Immature natural killer cell (primary cell): Measurements from ENCODE around the gene HOXB13. TPM values are rescaled to one million over a fixed set of nuclear protein-coding genes. Genes with fewer than 3 reads are reported as not detected.
"Not testable (repeated sequence)": the region's sequence is repeated elsewhere in the genome, so short reads cannot be mapped to it uniquely, and the experiment has no call there.

ENCODE experiments used
- DNase-seq, 3 donors: peaks; one replicate each; pipeline ENCODE4 v3.0.0; 2022; ENCODE audit warnings: mixed read lengths in 1 of 3
- H3K27ac Mint-ChIP-seq, 6 donors: one replicate each; pipeline ENCODE4 v1.8.0; 2020; ENCODE audit warnings: mixed read lengths in 6 of 6, mild to moderate bottlenecking in 5 of 6, inconsistent platforms in 4 of 6, moderate library complexity in 3 of 6
- H3K27me3 Mint-ChIP-seq, 3 donors: one replicate each; pipeline ENCODE4 v1.8.0; 2020 to 2021; ENCODE audit warnings: low read depth in 3 of 3, mild to moderate bottlenecking in 3 of 3, mixed read lengths in 3 of 3, moderate library complexity in 3 of 3, inconsistent platforms in 1 of 3
- H3K36me3 Mint-ChIP-seq, 3 donors: one replicate each; pipeline ENCODE4 v1.8.0; 2020; ENCODE audit warnings: mixed read lengths in 3 of 3, inconsistent platforms in 2 of 3, mild to moderate bottlenecking in 2 of 3
- H3K4me1 Mint-ChIP-seq, 2 donors: one replicate each; pipeline ENCODE4 v1.8.0; 2020; ENCODE audit warnings: inconsistent platforms in 2 of 2, mild to moderate bottlenecking in 2 of 2, mixed read lengths in 2 of 2, moderate library complexity in 1 of 2
- H3K4me3 Mint-ChIP-seq, 5 donors: one replicate each; pipeline ENCODE4 v1.8.0; 2020; ENCODE audit warnings: mild to moderate bottlenecking in 5 of 5, mixed read lengths in 5 of 5, inconsistent platforms in 3 of 5, moderate library complexity in 3 of 5
- H3K9me3 Mint-ChIP-seq, 6 donors: one replicate each; pipeline ENCODE4 v1.8.0; 2020; ENCODE audit warnings: mild to moderate bottlenecking in 6 of 6, mixed read lengths in 6 of 6, inconsistent platforms in 4 of 6, moderate library complexity in 3 of 6
- polyA plus RNA-seq, 3 donors: library from polyadenylated mRNA; unstranded; fragments of 300-500 nt; fragmentation: Illumina TruSeq; gene quantifications; one replicate each; pipeline ENCODE4 v1.2.3, GENCODE V29; 2021

The HOXB13 gene
- polyA plus RNA-seq, 3 donors from 2014 or later = not detected

- peak overlapping the region in 1 of 6 donors; percentile 28 for H3K27ac Mint-ChIP-seq
Measured at GRCh38 chr17:48719642-48720265, 8.8 kb downstream of the HOXB13 start.

GRCh38 chr17:48718761-48719641 lies 9.5 kb downstream of the HOXB13 start:
- H3K4me1 Mint-ChIP-seq = peaks cover 24 to 37% of the 10 kb centered on the region in 2 donors
- no peak overlapping the region for H3K27ac Mint-ChIP-seq
- no peak for DNase-seq
- H3K27me3 Mint-ChIP-seq = peaks cover 42 to 66% (median 65%) of the 10 kb centered on the region in 3 donors
- peak overlapping the region in 3 of 5 donors; percentile 30 to 55 (median 51) for H3K4me3 Mint-ChIP-seq
- H3K36me3 Mint-ChIP-seq = peaks cover 0 to 3% (median 0%) of the 10 kb centered on the region in 3 donors
- H3K9me3 Mint-ChIP-seq = peaks cover 0 to 2% (median 0%) of the 10 kb centered on the region in 6 donors

More at GRCh38 chr17:48719642-48720265, 8.8 kb downstream of the HOXB13 start:
- DNase-seq = no peak
- Mint-ChIP-seq H3K36me3 (peaks cover 0 to 3% (median 0%) of the 10 kb centered on the region in 3 donors), H3K4me1 (peaks cover 31 to 44% of the 10 kb centered on the region in 2 donors), H3K4me3 (peak overlapping the region in 1 of 5 donors; percentile 51), H3K27me3 (peaks cover 46 to 73% (median 69%) of the 10 kb centered on the region in 3 donors), H3K9me3 (peaks cover 0 to 2% (median 0%) of the 10 kb centered on the region in 6 donors)

GRCh38 chr17:48718227-48718760 lies 10.3 kb downstream of the HOXB13 start:
- Mint-ChIP-seq H3K4me1 (peaks cover 17 to 29% of the 10 kb centered on the region in 2 donors), H3K27ac (no peak overlapping the region)

GRCh38 chr17:48717367-48718226 lies 11.0 kb downstream of the HOXB13 start:
- H3K27ac Mint-ChIP-seq = no peak overlapping the region
- H3K36me3 Mint-ChIP-seq = peaks cover 0 to 3% (median 0%) of the 10 kb centered on the region in 3 donors
- peaks cover 0 to 2% (median 0%) of the 10 kb centered on the region in 6 donors for H3K9me3 Mint-ChIP-seq
- H3K4me1 Mint-ChIP-seq = peaks cover 14 to 25% of the 10 kb centered on the region in 2 donors
- no peak overlapping the region for H3K4me3 Mint-ChIP-seq
- H3K27me3 Mint-ChIP-seq = peaks cover 39 to 56% (median 52%) of the 10 kb centered on the region in 3 donors
- no peak for DNase-seq

More at GRCh38 chr17:48718227-48718760, 10.3 kb downstream of the HOXB13 start:
- Mint-ChIP-seq H3K4me3 (peak overlapping the region in 2 of 5 donors; percentile 41 to 42), H3K27me3 (peaks cover 40 to 59% (median 58%) of the 10 kb centered on the region in 3 donors), H3K36me3 (peaks cover 0 to 3% (median 0%) of the 10 kb centered on the region in 3 donors), H3K9me3 (peaks cover 0 to 2% (median 0%) of the 10 kb centered on the region in 6 donors)
- DNase-seq = no peak

- DNase-seq, H3K9me3 Mint-ChIP-seq, H3K4me3 Mint-ChIP-seq, H3K27ac Mint-ChIP-seq, H3K36me3 Mint-ChIP-seq: not testable (repeated sequence)
- Mint-ChIP-seq H3K27me3 (peaks cover 41 to 47% (median 43%) of the 10 kb centered on the region in 3 donors), H3K4me1 (peaks cover 13 to 25% of the 10 kb centered on the region in 2 donors)
Measured at GRCh38 chr17:48716549-48716948, 12.0 kb downstream of the HOXB13 start.

GRCh38 chr17:48715496-48716399 lies 12.8 kb downstream of the HOXB13 start:
- H3K27me3 Mint-ChIP-seq = peaks cover 39 to 43% (median 40%) of the 10 kb centered on the region in 3 donors
- no peak overlapping the region for H3K27ac Mint-ChIP-seq
- H3K36me3 Mint-ChIP-seq = peaks cover 0 to 3% (median 0%) of the 10 kb centered on the region in 3 donors
- peaks cover 0 to 2% (median 0%) of the 10 kb centered on the region in 6 donors for H3K9me3 Mint-ChIP-seq
- no peak for DNase-seq
- peaks cover 13 to 25% of the 10 kb centered on the region in 2 donors for H3K4me1 Mint-ChIP-seq
- H3K4me3 Mint-ChIP-seq = no peak overlapping the region

- DNase-seq = no peak
- no peaks in the 10 kb centered on the region for H3K4me1 Mint-ChIP-seq
- H3K36me3 Mint-ChIP-seq = no peaks in the 10 kb centered on the region
- no peak overlapping the region for H3K4me3 Mint-ChIP-seq
- peaks cover 13 to 20% (median 18%) of the 10 kb centered on the region in 3 donors for H3K27me3 Mint-ChIP-seq
- H3K27ac Mint-ChIP-seq = no peak overlapping the region
- no peaks in the 10 kb centered on the region for H3K9me3 Mint-ChIP-seq
Measured at GRCh38 chr17:48711128-48711527, 17.4 kb downstream of the HOXB13 start.

- Mint-ChIP-seq H3K4me3 (no peak overlapping the region), H3K4me1 (no peaks in the 10 kb centered on the region), H3K9me3 (no peaks in the 10 kb centered on the region), H3K27me3 (peaks cover 14 to 23% (median 17%) of the 10 kb centered on the region in 3 donors), H3K27ac (no peak overlapping the region), H3K36me3 (no peaks in the 10 kb centered on the region)
- no peak for DNase-seq
Measured at GRCh38 chr17:48704361-48705248, 23.9 kb downstream of the HOXB13 start.

GRCh38 chr17:48701864-48702532 lies 26.6 kb downstream of the HOXB13 start:
- no peak overlapping the region for H3K27ac Mint-ChIP-seq
- no peaks in the 10 kb centered on the region for H3K9me3 Mint-ChIP-seq
- no peaks in the 10 kb centered on the region for H3K36me3 Mint-ChIP-seq
- no peaks in the 10 kb centered on the region for H3K4me1 Mint-ChIP-seq
- no peak overlapping the region for H3K4me3 Mint-ChIP-seq
- H3K27me3 Mint-ChIP-seq = peaks cover 12 to 17% (median 14%) of the 10 kb centered on the region in 3 donors
- DNase-seq = no peak

GRCh38 chr17:48693178-48693577 lies 35.4 kb downstream of the HOXB13 start:
- H3K4me1 Mint-ChIP-seq = no peaks in the 10 kb centered on the region
- peaks cover 11 to 14% (median 14%) of the 10 kb centered on the region in 3 donors for H3K27me3 Mint-ChIP-seq
- no peak overlapping the region for H3K4me3 Mint-ChIP-seq
- peaks cover 0 to 5% (median 3%) of the 10 kb centered on the region in 6 donors for H3K9me3 Mint-ChIP-seq
- no peaks in the 10 kb centered on the region for H3K36me3 Mint-ChIP-seq
- no peak for DNase-seq
- no peak overlapping the region for H3K27ac Mint-ChIP-seq

GRCh38 chr17:48692049-48692448 lies 36.5 kb downstream of the HOXB13 start:
- Mint-ChIP-seq H3K27ac (no peak overlapping the region), H3K27me3 (peaks cover 11 to 14% (median 14%) of the 10 kb centered on the region in 3 donors), H3K36me3 (no peaks in the 10 kb centered on the region), H3K4me3 (no peak overlapping the region), H3K9me3 (peaks cover 0 to 5% (median 3%) of the 10 kb centered on the region in 6 donors), H3K4me1 (no peaks in the 10 kb centered on the region)
- DNase-seq = no peak
